CD14-positive monocyte (primary cell): ENCODE data around the gene TRUB2. TPM values are rescaled to one million over a fixed set of nuclear protein-coding genes. Genes with fewer than 3 reads are reported as not detected.
A peak's percentile ranks its signal among the peaks of the same experiment; 100 is the strongest.

Experiments
- DNase-seq, 3 donors: peaks; one replicate each; pipeline ENCODE4 v3.0.0-alpha.2; 2011 to 2022
- H2AFZ ChIP-seq: 2 replicates; pipeline ENCODE4 v1.6.0; 2012; ENCODE audit warnings: mild to moderate bottlenecking, low read depth, low read length, inconsistent platforms; ENCODE audit not compliant: insufficient read depth, poor library complexity, severe bottlenecking
- H3K27ac ChIP-seq, 2 donors: 1 replicate in 1 of 2; 2 replicates in 1 of 2; pipeline ENCODE4 v1.5.1; 2012 to 2013; ENCODE audit warnings: low read length in 2 of 2, control low read depth in 1 of 2, inconsistent platforms in 1 of 2, low read depth in 1 of 2, mild to moderate bottlenecking in 1 of 2
- H3K27me3 ChIP-seq, 2 donors: one replicate each; pipeline versions ENCODE4 v1.6.0 to v1.6.1; 2011 to 2013; ENCODE audit warnings: low read length in 2 of 2; ENCODE audit not compliant: control insufficient read depth in 2 of 2, insufficient read depth in 2 of 2
- H3K36me3 ChIP-seq, 2 donors: replicated peaks in 1 of 2; 1 replicate in 1 of 2; 2 replicates in 1 of 2; pipeline versions ENCODE4 v1.5.1 to v1.6.1; 2012 to 2013; ENCODE audit warnings: low read length in 2 of 2, control low read depth in 1 of 2, inconsistent platforms in 1 of 2, mild to moderate bottlenecking in 1 of 2; ENCODE audit not compliant: insufficient read depth in 2 of 2, control insufficient read depth in 1 of 2
- H3K4me1 ChIP-seq, 2 donors: 1 replicate in 1 of 2; 2 replicates in 1 of 2; pipeline versions ENCODE4 v1.5.1 to v1.6.1; 2012 to 2013; ENCODE audit warnings: low read length in 2 of 2, control low read depth in 1 of 2, inconsistent platforms in 1 of 2, mild to moderate bottlenecking in 1 of 2, moderate library complexity in 1 of 2; ENCODE audit not compliant: insufficient read depth in 2 of 2, control insufficient read depth in 1 of 2
- H3K4me2 ChIP-seq: replicated peaks from 2 replicates; pipeline ENCODE3; 2012; ENCODE audit warnings: low read length, moderate library complexity, mild to moderate bottlenecking; ENCODE audit not compliant: poor library complexity, severe bottlenecking; ENCODE audit errors: extremely low read depth
- H3K4me3 ChIP-seq, 3 experiments: fragments of 200-600 bp in 1 of 3; sonication (generic) in 1 of 3; replicated peaks in 1 of 3; 1 replicate in 2 of 3; 2 replicates in 1 of 3; pipeline ENCODE4 v1.5.1; 2011 to 2013; ENCODE audit warnings: low read length in 3 of 3, mild to moderate bottlenecking in 3 of 3, control low read depth in 2 of 3, low read depth in 2 of 3, inconsistent platforms in 1 of 3, moderate library complexity in 1 of 3
- H3K79me2 ChIP-seq: 2 replicates; pipeline ENCODE4 v1.6.0; 2012; ENCODE audit warnings: mild to moderate bottlenecking, control low read depth, inconsistent platforms, low read length, moderate library complexity; ENCODE audit not compliant: insufficient read depth
- H3K9ac ChIP-seq: 2 replicates; pipeline ENCODE4 v1.6.0; 2017; ENCODE audit warnings: low read length, mild to moderate bottlenecking; ENCODE audit not compliant: insufficient read depth, poor library complexity, severe bottlenecking
- H3K9me3 ChIP-seq, 2 donors: replicated peaks in 1 of 2; 1 replicate in 1 of 2; 2 replicates in 1 of 2; pipeline versions ENCODE4 v1.5.1 to v1.6.1; 2012 to 2013; ENCODE audit warnings: low read length in 2 of 2, control low read depth in 1 of 2; ENCODE audit not compliant: control insufficient read depth in 1 of 2, insufficient read depth in 1 of 2
- H4K20me1 ChIP-seq: 2 replicates; pipeline ENCODE4 v1.6.0; 2012; ENCODE audit warnings: mild to moderate bottlenecking, low read length, control low read depth, moderate library complexity; ENCODE audit not compliant: insufficient read depth
- H3K27ac Mint-ChIP-seq, 7 donors: one replicate each; pipeline ENCODE4 v1.8.0; 2020; ENCODE audit warnings: mild to moderate bottlenecking in 7 of 7, mixed read lengths in 7 of 7, moderate library complexity in 6 of 7, inconsistent platforms in 2 of 7
- H3K27me3 Mint-ChIP-seq, 3 donors: one replicate each; pipeline ENCODE4 v1.8.0; 2021 to 2022; ENCODE audit warnings: low read depth in 3 of 3, mild to moderate bottlenecking in 3 of 3, mixed read lengths in 3 of 3, moderate library complexity in 3 of 3, inconsistent platforms in 1 of 3
- H3K36me3 Mint-ChIP-seq, 2 donors: one replicate each; pipeline ENCODE4 v1.8.0; 2020; ENCODE audit warnings: mixed read lengths in 2 of 2, inconsistent platforms in 1 of 2, mild to moderate bottlenecking in 1 of 2
- H3K4me1 Mint-ChIP-seq: one replicate; pipeline ENCODE4 v1.8.0; 2020; ENCODE audit warnings: mild to moderate bottlenecking, mixed read lengths
- H3K4me3 Mint-ChIP-seq, 2 donors: one replicate each; pipeline ENCODE4 v1.8.0; 2020; ENCODE audit warnings: mild to moderate bottlenecking in 2 of 2, mixed read lengths in 2 of 2, moderate library complexity in 1 of 2
- H3K9me3 Mint-ChIP-seq, 7 donors: one replicate each; pipeline ENCODE4 v1.8.0; 2020 to 2022; ENCODE audit warnings: mixed read lengths in 7 of 7, mild to moderate bottlenecking in 6 of 7, moderate library complexity in 6 of 7, inconsistent platforms in 2 of 7
- CTCF ChIP-seq: fragments of 200-600 bp; IDR thresholded peaks from one replicate; pipeline ENCODE4 v1.8.0; 2022; ENCODE audit warnings: antibody characterized with exemption, mild to moderate bottlenecking
- WGBS: methylation state at CpG from one replicate; pipeline ENCODE4 v1.1.5; 2013; ENCODE audit warnings: missing lambda C conversion rate; ENCODE audit not compliant: insufficient coverage; 5-methylcytosine and 5-hydroxymethylcytosine counted together
- intact Hi-C, 2 donors: fragments of 100-400 bp; cut with micrococcal nuclease; formaldehyde crosslinking; loops; one replicate each; pipeline versions ENCODE4 v1.15.0 to v1.15.1; 2023
- polyA plus RNA-seq, 3 donors: library from polyadenylated mRNA; depleted of rRNA in 1 of 3; unstranded in 2 of 3; stranded (reverse) in 1 of 3; fragments of 300-500 nt in 2 of 3; fragments of >200 nt in 1 of 3; fragmentation: Illumina TruSeq in 2 of 3; gene quantifications; 1 replicate in 2 of 3; 2 replicates in 1 of 3; pipeline ENCODE4 v1.2.3, GENCODE V29; 2012 to 2021

TRUB2 gene
- polyA plus RNA-seq, 3 donors, result 5.9 to 17.0 (median 13.5) TPM

DNA sequence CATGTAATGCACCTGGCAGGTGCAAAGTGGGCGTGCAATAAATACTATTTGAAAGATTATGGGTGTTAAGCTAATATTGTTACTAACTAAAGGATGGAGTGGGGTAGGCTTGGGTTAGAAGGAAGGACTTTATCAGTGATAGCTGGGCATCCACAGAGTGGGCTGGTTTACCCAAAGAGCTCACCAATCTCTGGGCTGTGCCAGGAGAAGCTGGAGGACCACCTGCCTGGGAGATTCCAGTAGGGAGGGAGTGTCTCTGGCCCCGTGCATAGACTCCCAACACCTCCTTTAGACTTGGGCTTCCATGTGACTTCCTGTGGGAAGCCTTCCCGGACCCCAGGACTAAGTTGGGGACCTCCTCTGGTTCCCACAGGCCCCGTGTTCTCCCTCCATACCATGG, 43.3 kb upstream of the TRUB2 start:
- DNase-seq, result no peak
- Mint-ChIP-seq H3K36me3 (no peaks in the 10 kb centered on the region), H3K4me3 (peak overlapping the region in 1 of 2 donors; percentile 83), H3K27ac (peak overlapping the region in 1 of 7 donors; percentile 37), H3K9me3 (no peaks in the 10 kb centered on the region), H3K27me3 (peaks cover 0 to 9% (median 5%) of the 10 kb centered on the region in 3 donors), H3K4me1 (peaks cover 27% of the 10 kb centered on the region)
- 100% methylated on average over 1 of the region's 4 CpGs for WGBS
- Histone ChIP-seq H3K79me2 (no peaks in the 10 kb centered on the region), H3K4me2 (peak overlapping the region; percentile 76), H3K27ac (no peak overlapping the region), H3K4me1 (peaks cover 26 to 31% of the 10 kb centered on the region in 2 donors), H4K20me1 (no peaks in the 10 kb centered on the region), H3K27me3 (no peaks in the 10 kb centered on the region), H2AFZ (peak overlapping the region; percentile 95), H3K9ac (peak overlapping the region; percentile 65), H3K36me3 (no peaks in the 10 kb centered on the region), H3K4me3 (peak overlapping the region in 1 of 3 experiments; percentile 73), H3K9me3 (no peaks in the 10 kb centered on the region)
- no peak for TF ChIP-seq CTCF
- intact Hi-C loops, result no loop called here

DNA sequence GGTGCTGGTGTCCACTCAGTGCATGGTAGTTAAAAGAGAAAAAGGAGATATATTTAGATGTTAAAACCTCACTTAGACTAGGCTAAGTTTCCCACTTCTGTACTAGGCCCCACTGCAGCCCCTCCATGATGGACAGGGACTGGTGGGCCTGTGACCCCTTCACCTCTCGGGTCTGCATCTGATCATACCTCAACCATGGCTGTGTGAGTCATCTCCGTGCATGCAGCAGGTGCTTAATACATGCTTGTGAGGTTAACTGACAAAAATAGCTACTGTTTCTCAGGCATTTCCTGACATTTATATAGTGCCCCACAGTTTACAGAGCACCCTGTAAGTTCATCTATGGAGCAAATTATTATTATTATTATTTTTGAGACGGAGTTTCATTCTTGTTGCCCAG, 40.5 kb upstream of the TRUB2 start:
- Histone ChIP-seq H2AFZ (no peak overlapping the region), H3K36me3 (peaks cover 0 to 4% of the 10 kb centered on the region in 2 donors), H3K4me3 (no peak overlapping the region), H3K9ac (no peak overlapping the region), H3K4me1 (peaks cover 21 to 25% of the 10 kb centered on the region in 2 donors), H3K79me2 (no peaks in the 10 kb centered on the region), H3K27me3 (no peaks in the 10 kb centered on the region), H3K27ac (no peak overlapping the region), H3K4me2 (no peak overlapping the region), H3K9me3 (no peaks in the 10 kb centered on the region), H4K20me1 (no peaks in the 10 kb centered on the region)
- DNase-seq, result no peak
- Mint-ChIP-seq H3K36me3 (no peaks in the 10 kb centered on the region), H3K27me3 (peaks cover 0 to 9% (median 5%) of the 10 kb centered on the region in 3 donors), H3K4me1 (peaks cover 21% of the 10 kb centered on the region), H3K4me3 (no peak overlapping the region), H3K9me3 (no peaks in the 10 kb centered on the region), H3K27ac (no peak overlapping the region)
- 100% methylated on average over 1 of the region's 3 CpGs for WGBS
- TF ChIP-seq CTCF, result no peak
- intact Hi-C loops, result loop anchor here (2.0 to 5.0 kb wide), 2 partner anchors 50 to 55 kb away; no protein-coding TSS in a partner anchor
